Endothelial cell of umbilical vein (primary cell): ENCODE data around the gene MRPS14. TPM values are rescaled to one million over a fixed set of nuclear protein-coding genes. Genes with fewer than 3 reads are reported as not detected.

Source experiments
- BruUV-seq: library from RNA; stranded (reverse); fragments of 400-500 nt; replicated peaks from 2 replicates; lab custom pipeline; 2021; lab: Mats Ljungman, UMichigan
- CTCF ChIA-PET: fragments of 300-600, 350-600 bp; sonication (Branson Sonifier 250); formaldehyde crosslinking; loops from one replicate; lab custom pipeline; 2021; ENCODE audit warnings: antibody characterized with exemption, inconsistent platforms; lab: Charles Lee
- POLR2A ChIA-PET: fragments of 300-600, 350-600 bp; sonication (Branson Sonifier 250); formaldehyde crosslinking; loops from one replicate; lab custom pipeline; 2021; ENCODE audit warnings: antibody characterized with exemption, inconsistent platforms; lab: Charles Lee
- DNase-seq: peaks from one replicate; pipeline ENCODE4 v3.0.0-alpha.2; 2011; ENCODE audit warnings: low read depth, low spot score
- FAIRE-seq: peaks from 2 replicates; lab custom pipeline; 2011; peaks lifted over from hg19 to GRCh38; lab: Jason Lieb, UNC
- H2AFZ ChIP-seq: 2 replicates; pipeline ENCODE4 v1.6.0; 2012; ENCODE audit warnings: low read depth, low read length, control low read depth, inconsistent platforms
- H3K27ac ChIP-seq: 2 replicates; pipeline ENCODE4 v1.5.1; 2011; ENCODE audit warnings: low read depth, mild to moderate bottlenecking, control low read depth, low read length, moderate library complexity; ENCODE audit not compliant: insufficient read depth
- H3K27me3 ChIP-seq, 2 experiments: 2 replicates each; pipeline versions ENCODE4 v1.6.0 to v1.6.1; 2011; ENCODE audit warnings: low read length in 2 of 2, mixed read lengths in 1 of 2; ENCODE audit not compliant: control insufficient read depth in 2 of 2, insufficient read depth in 2 of 2
- H3K36me3 ChIP-seq, 2 experiments: 2 replicates in 1 of 2; 3 replicates in 1 of 2; pipeline ENCODE4 v1.5.1; 2011; ENCODE audit warnings: low read length in 2 of 2, mild to moderate bottlenecking in 1 of 2, moderate library complexity in 1 of 2; ENCODE audit not compliant: control insufficient read depth in 2 of 2, insufficient read depth in 2 of 2; ENCODE audit errors: extremely low read depth in 1 of 2
- H3K4me1 ChIP-seq: 3 replicates; pipeline ENCODE4 v1.5.1; 2011; ENCODE audit warnings: mild to moderate bottlenecking, low read length; ENCODE audit not compliant: control insufficient read depth, insufficient read depth; ENCODE audit errors: extremely low read depth
- H3K4me2 ChIP-seq: 2 replicates; pipeline ENCODE4 v1.6.1; 2011; ENCODE audit warnings: low read length, control low read depth, mixed read lengths; ENCODE audit not compliant: insufficient read depth
- H3K4me3 ChIP-seq, 3 experiments: fragments of 200-600 bp in 1 of 3; sonication (generic), shearing (Covaris generic) in 1 of 3; replicated peaks in 1 of 3; 2 replicates each; pipeline ENCODE4 v1.5.1; 2011 to 2016; ENCODE audit warnings: control low read depth in 3 of 3, low read length in 3 of 3, mild to moderate bottlenecking in 2 of 3, inconsistent platforms in 1 of 3, low read depth in 1 of 3, moderate library complexity in 1 of 3; ENCODE audit not compliant: insufficient read depth in 1 of 3
- H3K79me2 ChIP-seq: 2 replicates; pipeline ENCODE4 v1.6.0; 2012; ENCODE audit warnings: low read length, inconsistent platforms; ENCODE audit not compliant: control insufficient read depth, insufficient read depth
- H3K9ac ChIP-seq: replicated peaks from 2 replicates; pipeline ENCODE3; 2011; ENCODE audit warnings: low read length, control low read depth; ENCODE audit not compliant: insufficient read depth; ENCODE audit errors: extremely low read depth
- H3K9me1 ChIP-seq: replicated peaks from 3 replicates; pipeline ENCODE4 v1.6.0; 2011; ENCODE audit warnings: mild to moderate bottlenecking, low read length; ENCODE audit not compliant: control insufficient read depth, insufficient read depth; ENCODE audit errors: extremely low read depth
- H3K9me3 ChIP-seq: replicated peaks from 2 replicates; pipeline ENCODE4 v1.5.1; 2012; ENCODE audit warnings: low read length, inconsistent platforms; ENCODE audit not compliant: control insufficient read depth, insufficient read depth
- H4K20me1 ChIP-seq: replicated peaks from 2 replicates; pipeline ENCODE3; 2011; ENCODE audit warnings: mild to moderate bottlenecking, low read length; ENCODE audit not compliant: control insufficient read depth, insufficient read depth; ENCODE audit errors: extremely low read depth
- CTCF ChIP-seq, 2 donors: IDR thresholded peaks; 1 replicate in 1 of 2; 2 replicates in 1 of 2; pipeline ENCODE4 v1.5.1; 2011; ENCODE audit warnings: low read length in 2 of 2, mild to moderate bottlenecking in 2 of 2, moderate library complexity in 2 of 2, control low read depth in 1 of 2, inconsistent platforms in 1 of 2, low read depth in 1 of 2; ENCODE audit not compliant: insufficient read depth in 1 of 2; ENCODE audit errors: extremely low read depth in 1 of 2
- EZH2 ChIP-seq: IDR thresholded peaks from 2 replicates; pipeline ENCODE4 v1.6.1; 2012; ENCODE audit warnings: borderline replicate concordance, low read depth, mild to moderate bottlenecking, moderate library complexity, low read length, inconsistent platforms; ENCODE audit not compliant: severe bottlenecking
- FOS ChIP-seq: IDR thresholded peaks from 2 replicates; pipeline ENCODE4 v1.6.1; 2011; ENCODE audit warnings: mild to moderate bottlenecking, low read length, moderate library complexity, borderline replicate concordance; ENCODE audit not compliant: insufficient read depth
- GATA2 ChIP-seq: IDR thresholded peaks from 2 replicates; pipeline ENCODE4 v1.7.0; 2011; ENCODE audit warnings: low read depth, mild to moderate bottlenecking, moderate library complexity, mixed read lengths, low read length; ENCODE audit not compliant: insufficient read length, insufficient read depth
- MAX ChIP-seq: IDR thresholded peaks from 2 replicates; pipeline ENCODE4 v1.6.1; 2011; ENCODE audit not compliant: insufficient read depth, insufficient read length
- POLR2A ChIP-seq: IDR thresholded peaks from 2 replicates; pipeline ENCODE4 v1.6.1; 2012; ENCODE audit warnings: low read depth, mild to moderate bottlenecking, control low read depth, low read length
- dilution Hi-C: fragments of 300-500 bp; cut with MboI; formaldehyde crosslinking; loops from one replicate; pipeline ENCODE4 v1.15.0; 2019; ENCODE audit warnings: low sequenced_read_pairs; ENCODE audit not compliant: extremely low pct_ligation_motif_present
- intact Hi-C: fragments of 100-400 bp; cut with micrococcal nuclease; formaldehyde crosslinking; loops from one replicate; pipeline ENCODE4 v1.10.0; 2022
- polyA plus RNA-seq, 4 experiments: library from polyadenylated mRNA; depleted of rRNA in 3 of 4; stranded (reverse) in 3 of 4; unstranded in 1 of 4; fragments of >200 nt; gene quantifications; 2 replicates each; pipeline versions ENCODE4 v1.2.1 to v1.2.3, GENCODE V29; 2011 to 2012; ENCODE audit warnings: missing spikeins in 1 of 4
- total RNA-seq: library from RNA; stranded (reverse); gene quantifications from 2 replicates; pipeline ENCODE4 v1.2.3, GENCODE V29; 2021

MRPS14 gene
- total and polyA plus RNA-seq, 2 donors (not counting 3 experiments of a cell fraction or from before 2014, with no cell fraction given), result 29.5 to 31.8 TPM

GRCh38 chr1:174971466-174971865 lies 51.8 kb downstream of the MRPS14 start:
- DNase-seq, result no peak
- no peaks in the 10 kb centered on the region for H3K79me2 ChIP-seq
- no TSS peak for BruUV-seq
- CTCF ChIA-PET, result interaction anchor here (1.3 kb wide), 1 partner anchor 11 kb away, joined by 3 read pairs; no protein-coding TSS in a partner anchor
- no peaks in the 10 kb centered on the region for H3K36me3 ChIP-seq
- no peak overlapping the region for H3K4me3 ChIP-seq
- no peak overlapping the region for H2AFZ ChIP-seq
- FAIRE-seq, result no peak
- no peaks in the 10 kb centered on the region for H3K9me1 ChIP-seq
- dilution Hi-C loops, result no loop called here
- no peak overlapping the region for H3K27ac ChIP-seq
- no peak overlapping the region for H3K9ac ChIP-seq
- no peaks in the 10 kb centered on the region for H3K9me3 ChIP-seq
- POLR2A ChIA-PET, result no interaction called here
- H3K4me1 ChIP-seq, result peaks cover 28% of the 10 kb centered on the region
- intact Hi-C loops, result no loop called here
- no peak overlapping the region for H3K4me2 ChIP-seq
- no peaks in the 10 kb centered on the region for H4K20me1 ChIP-seq
- no peak for TF ChIP-seq EZH2
- TF ChIP-seq GATA2, result no peak
- TF ChIP-seq POLR2A, result no peak
- TF ChIP-seq FOS, result no peak
- TF ChIP-seq MAX, result no peak
- no peak for TF ChIP-seq CTCF (IDR thresholded peaks at IDR 0.05; ENCODE audit: extremely low read depth in 1 of 2, insufficient read depth in 1 of 2, low read depth in 1 of 2, low read length in 2 of 2)
- no peaks in the 10 kb centered on the region for H3K27me3 ChIP-seq
